CD4-positive, alpha-beta T cell treated with Interleukin-1 beta for 1 hour (primary cell): ENCODE data around the gene GRIN2A.
"Not testable (repeated sequence)": the region's sequence is repeated elsewhere in the genome, so short reads cannot be mapped to it uniquely, and the experiment has no call there.

Experiments used
- DNase-seq, 2 donors: peaks; one replicate each; pipeline ENCODE4 v3.0.0-alpha.2; 2020 to 2022

GRIN2A gene

GRCh38 chr16:9909072-9909825, 273.0 kb downstream of the GRIN2A start:
- DNase-seq: no peak

GRCh38 chr16:9908613-9909012, 273.6 kb downstream of the GRIN2A start:
- no peak for DNase-seq

GRCh38 chr16:9907752-9908151, 274.5 kb downstream of the GRIN2A start:
- no peak for DNase-seq

GRCh38 chr16:9906218-9906617, 276.0 kb downstream of the GRIN2A start:
- no peak for DNase-seq

GRCh38 chr16:9904526-9904925, 277.7 kb downstream of the GRIN2A start:
- no peak for DNase-seq

- no peak for DNase-seq
Observed at GRCh38 chr16:9900576-9900975, 281.7 kb downstream of the GRIN2A start.

- DNase-seq: no peak
Observed at GRCh38 chr16:9898555-9898954, 283.7 kb downstream of the GRIN2A start.

GRCh38 chr16:9898124-9898523, 284.1 kb downstream of the GRIN2A start:
- no peak for DNase-seq

GRCh38 chr16:9895817-9896216, 286.4 kb downstream of the GRIN2A start:
- no peak for DNase-seq

- DNase-seq: no peak
Observed at GRCh38 chr16:9885876-9886275, 296.4 kb downstream of the GRIN2A start.

GRCh38 chr16:9885467-9885866, 296.8 kb downstream of the GRIN2A start:
- no peak for DNase-seq

- DNase-seq: not testable (repeated sequence)
Observed at GRCh38 chr16:9875981-9876380, 306.2 kb downstream of the GRIN2A start.

- no peak for DNase-seq
Observed at GRCh38 chr16:9874219-9874618, 308.0 kb downstream of the GRIN2A start.

- DNase-seq: no peak
Observed at GRCh38 chr16:9870962-9871361, 311.3 kb downstream of the GRIN2A start.

- no peak for DNase-seq
Observed at GRCh38 chr16:9869776-9870175, 312.5 kb downstream of the GRIN2A start.

GRCh38 chr16:9868606-9869149, 313.6 kb downstream of the GRIN2A start:
- DNase-seq: no peak

GRCh38 chr16:9867176-9867575, 315.1 kb downstream of the GRIN2A start:
- no peak for DNase-seq

- no peak for DNase-seq
Observed at GRCh38 chr16:9864461-9864860, 317.8 kb downstream of the GRIN2A start.

- DNase-seq: no peak
Observed at GRCh38 chr16:9862327-9862726, 319.9 kb downstream of the GRIN2A start.

- no peak for DNase-seq
Observed at GRCh38 chr16:9860876-9861275, 321.4 kb downstream of the GRIN2A start.

GRCh38 chr16:9859701-9860327, 322.4 kb downstream of the GRIN2A start:
- DNase-seq: no peak

GRCh38 chr16:9854675-9855074, 327.6 kb downstream of the GRIN2A start:
- DNase-seq: no peak

- DNase-seq: no peak
Observed at GRCh38 chr16:9852003-9852402, 330.2 kb downstream of the GRIN2A start.

- DNase-seq: no peak
Observed at GRCh38 chr16:9850817-9851216, 331.4 kb downstream of the GRIN2A start.
